Measurements from ENCODE around the gene PCAT6.

Gene PCAT6

GRCh38 chr1:202844259-202844658 is 33.5 kb downstream of the PCAT6 start:
- DNase-seq (ENCODE audit: low read depth in 3 of 3, low spot score in 1 of 3), result no peak

GRCh38 chr1:202844935-202845334 is 34.2 kb downstream of the PCAT6 start:
- DNase-seq (ENCODE audit: low read depth in 3 of 3, low spot score in 1 of 3), result no peak

- DNase-seq (ENCODE audit: low read depth in 3 of 3, low spot score in 1 of 3), result no peak
Measured at GRCh38 chr1:202848191-202848542, 37.4 kb downstream of the PCAT6 start.

GRCh38 chr1:202850593-202851362 is 40.0 kb downstream of the PCAT6 start:
- no peak for DNase-seq (ENCODE audit: low read depth in 3 of 3, low spot score in 1 of 3)

- no peak for DNase-seq (ENCODE audit: low read depth in 3 of 3, low spot score in 1 of 3)
Measured at GRCh38 chr1:202852163-202852904, 41.6 kb downstream of the PCAT6 start.

GRCh38 chr1:202854787-202855186 is 44.0 kb downstream of the PCAT6 start:
- no peak for DNase-seq (ENCODE audit: low read depth in 3 of 3, low spot score in 1 of 3)

GRCh38 chr1:202856014-202856413 is 45.3 kb downstream of the PCAT6 start:
- no peak for DNase-seq (ENCODE audit: low read depth in 3 of 3, low spot score in 1 of 3)

- DNase-seq (ENCODE audit: low read depth in 3 of 3, low spot score in 1 of 3), result no peak
Measured at GRCh38 chr1:202857136-202857610, 46.4 kb downstream of the PCAT6 start.

GRCh38 chr1:202858331-202858730 is 47.6 kb downstream of the PCAT6 start:
- DNase-seq (ENCODE audit: low read depth in 3 of 3, low spot score in 1 of 3), result no peak

GRCh38 chr1:202858789-202859414 is 48.1 kb downstream of the PCAT6 start:
- no peak for DNase-seq (ENCODE audit: low read depth in 3 of 3, low spot score in 1 of 3)

- peak in 1 of 3 donors; percentile 4 for DNase-seq (ENCODE audit: low read depth in 3 of 3, low spot score in 1 of 3)
Measured at GRCh38 chr1:202860744-202861419, 50.1 kb downstream of the PCAT6 start.

Measured in stimulated activated CD4-positive, alpha-beta T cell treated with anti-CD3 and anti-CD28 coated beads, TNF-alpha, amount 100 ng/mL, for 1 hour (primary cell).